GM10266 (cell line): ENCODE data around the gene OGA.
A peak's percentile ranks its signal among the peaks of the same experiment; 100 is the strongest.

Experiments
- DNase-seq: peaks from one replicate; pipeline ENCODE4 v3.0.0; 2012; ENCODE audit errors: extremely low spot score
- CTCF ChIP-seq: IDR thresholded peaks from 2 replicates; pipeline ENCODE4 v1.5.1; 2012; ENCODE audit warnings: mild to moderate bottlenecking, low read depth; ENCODE audit not compliant: control insufficient read depth, insufficient read depth; ENCODE audit errors: missing control alignments

OGA gene

GRCh38 chr10:101837748-101838147 lies 19.5 kb upstream of the OGA start:
- no peak for TF ChIP-seq CTCF
- DNase-seq: no peak

GRCh38 chr10:101835362-101835761 lies 17.1 kb upstream of the OGA start:
- no peak for DNase-seq
- TF ChIP-seq CTCF: no peak

GRCh38 chr10:101834341-101834740 lies 16.1 kb upstream of the OGA start:
- no peak for TF ChIP-seq CTCF
- DNase-seq: no peak

- no peak for DNase-seq
- TF ChIP-seq CTCF: no peak
These were observed 15.2 kb upstream of the OGA start for GRCh38 chr10:101833466-101833865.

GRCh38 chr10:101832325-101832771 lies 14.1 kb upstream of the OGA start:
- DNase-seq: no peak
- no peak for TF ChIP-seq CTCF

GRCh38 chr10:101831169-101831811 lies 13.0 kb upstream of the OGA start:
- TF ChIP-seq CTCF: no peak
- DNase-seq: no peak

- DNase-seq: peak; percentile 89
- TF ChIP-seq CTCF: no peak
These were observed 12.3 kb upstream of the OGA start for GRCh38 chr10:101830322-101831168.
